Stimulated activated CD8-positive, alpha-beta memory T cell treated with anti-CD3 and anti-CD28 coated beads, Interleukin-15, amount 100 ng/mL, for 4 hours (primary cell): ENCODE measurements around the gene PLXDC2.

Source experiments
- DNase-seq, 2 donors: peaks; one replicate each; pipeline ENCODE4 v3.0.0-alpha.2; 2020; ENCODE audit warnings: low read depth in 2 of 2

The PLXDC2 gene

DNA sequence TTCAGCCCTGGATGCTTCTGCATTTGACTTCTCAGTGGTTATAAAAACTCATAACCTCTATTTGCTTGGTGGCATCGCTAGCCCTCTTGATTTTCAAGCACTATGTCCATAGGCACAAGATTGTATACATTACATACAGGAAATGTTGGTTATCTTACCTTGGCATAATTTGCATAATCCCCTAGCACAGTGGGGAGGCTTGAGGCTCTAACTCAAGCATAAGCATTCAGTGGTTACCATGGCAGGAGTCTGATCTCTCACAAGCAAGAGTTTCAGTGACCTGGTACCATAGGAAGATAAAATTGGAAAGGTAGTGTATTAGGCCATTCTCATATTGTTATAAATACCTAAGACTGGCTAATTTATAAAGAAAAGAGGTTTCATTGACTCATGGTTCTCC, 121.8 kb downstream of the PLXDC2 start:
- no peak for DNase-seq

DNA sequence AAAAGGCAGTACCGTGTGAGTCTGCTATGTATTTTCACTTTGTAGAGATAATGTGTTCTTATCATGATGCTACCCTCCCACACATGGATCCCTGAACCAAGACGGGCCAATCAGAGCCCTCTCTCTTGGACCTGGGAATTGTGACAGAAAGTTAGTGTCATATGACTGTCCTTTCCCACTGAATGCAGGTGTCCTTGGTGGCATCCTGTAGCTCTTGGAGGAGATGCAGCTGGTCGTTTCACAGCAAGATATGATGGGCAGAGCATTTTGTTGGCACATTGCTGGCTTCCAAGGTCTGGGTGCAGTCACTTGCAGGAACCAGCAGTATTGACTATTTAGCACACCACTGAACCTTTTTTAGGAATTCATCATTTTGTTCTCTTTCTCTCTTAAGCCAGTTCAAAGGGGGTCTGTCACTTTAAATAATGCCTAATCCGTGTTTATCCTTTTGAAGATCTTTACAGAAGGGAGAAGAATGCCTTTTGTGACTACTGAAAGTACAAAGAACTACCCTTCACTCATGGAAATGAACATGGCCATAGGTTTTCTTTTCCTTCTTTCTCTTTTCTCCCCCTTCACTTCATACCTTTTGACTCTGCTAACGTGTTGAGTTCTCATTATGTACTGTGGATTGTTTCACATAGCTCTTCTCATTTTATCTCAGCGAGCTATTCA, 125.1 kb downstream of the PLXDC2 start:
- no peak for DNase-seq

DNA sequence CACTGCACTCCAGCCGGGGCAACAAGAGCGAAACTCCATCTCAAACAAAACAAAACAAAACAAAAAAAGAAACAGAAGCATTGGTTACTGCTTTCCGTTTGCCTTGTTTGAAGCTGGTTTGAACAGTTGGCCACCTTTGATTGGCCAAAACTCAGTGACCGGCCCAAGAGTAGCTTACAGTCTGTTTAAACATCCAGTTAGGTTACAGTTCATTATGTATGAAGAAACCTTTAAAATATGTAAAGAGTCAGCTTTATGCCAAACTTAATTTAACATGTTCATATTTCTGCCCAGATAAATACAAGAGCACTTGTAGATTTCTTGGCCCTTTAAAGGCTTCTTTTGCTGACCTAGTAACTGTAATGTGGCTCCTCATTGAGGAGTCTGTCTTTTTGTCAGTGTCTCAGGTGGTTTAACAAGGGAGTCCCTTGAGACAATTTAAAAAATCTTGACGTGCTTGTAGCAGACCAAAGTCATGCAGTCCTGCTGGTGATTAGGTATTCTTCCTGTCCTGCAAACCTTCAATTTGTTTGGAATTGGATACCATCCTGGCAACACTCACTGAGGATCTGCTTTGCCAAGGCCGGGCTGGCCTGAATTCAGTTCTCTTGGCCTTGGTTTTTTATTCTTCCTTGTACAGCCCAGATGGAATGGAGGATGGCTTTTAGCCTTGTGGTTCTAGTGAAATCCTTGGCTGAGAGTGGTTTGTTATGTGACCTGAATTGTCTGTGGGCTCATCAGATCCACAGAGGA, 128.9 kb downstream of the PLXDC2 start:
- no peak for DNase-seq

DNA sequence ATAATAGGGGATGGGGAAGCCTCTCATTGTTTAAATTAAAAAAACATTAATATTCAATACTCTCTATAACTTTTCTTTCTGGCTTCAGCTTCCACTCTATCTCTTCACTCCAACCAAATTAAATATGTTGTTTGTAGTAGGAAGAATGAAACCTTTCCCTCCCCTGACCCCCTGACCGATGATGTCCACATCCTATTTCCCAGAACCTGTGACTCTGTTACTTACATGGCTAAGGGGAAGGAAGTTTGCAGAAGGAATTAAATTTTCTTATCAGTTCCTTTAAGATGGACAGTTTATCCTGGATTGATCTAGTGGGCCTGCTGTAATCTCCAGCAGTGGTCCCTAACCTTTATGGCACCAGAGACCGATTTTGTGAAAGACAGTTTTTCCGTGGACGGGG, 130.0 kb downstream of the PLXDC2 start:
- no peak for DNase-seq

DNA sequence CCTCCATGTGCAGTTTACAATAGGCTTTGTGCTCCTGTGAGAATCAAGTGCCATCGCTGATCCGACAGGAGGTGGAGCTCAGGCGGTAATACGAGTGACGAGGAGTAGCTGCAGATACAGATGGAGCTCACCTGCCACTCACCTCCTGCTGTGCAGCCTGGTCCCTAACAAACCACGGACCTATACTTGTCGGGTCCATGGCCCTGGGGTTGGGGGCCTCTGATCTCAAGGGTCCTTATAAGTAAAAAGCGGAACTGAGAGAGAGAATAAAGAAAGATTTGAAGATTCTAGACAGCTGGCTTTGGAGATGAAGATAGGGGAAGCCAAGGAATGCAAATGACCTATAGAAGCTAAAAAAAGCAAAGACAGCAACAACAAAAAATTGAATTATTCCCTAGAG, 130.6 kb downstream of the PLXDC2 start:
- DNase-seq, result no peak

DNA sequence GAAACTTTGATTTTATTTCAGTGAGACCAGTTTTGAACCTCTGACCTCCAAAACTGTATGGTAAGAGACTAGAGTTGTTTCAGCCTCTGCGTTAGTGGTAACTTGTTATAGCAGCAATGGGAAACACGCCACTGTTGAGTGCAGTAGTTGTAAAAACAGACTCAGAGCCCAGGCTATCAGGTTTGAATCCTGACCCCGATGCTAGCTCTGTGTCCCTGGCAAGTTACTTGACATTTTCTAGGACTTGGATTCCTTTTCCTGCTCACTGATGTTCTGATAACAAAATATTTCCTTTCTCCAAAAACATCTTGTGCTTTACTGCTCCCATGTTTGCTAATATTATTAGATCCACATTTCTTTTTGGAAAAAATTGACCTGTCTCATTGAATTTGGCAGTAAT, 131.0 kb downstream of the PLXDC2 start:
- no peak for DNase-seq

DNA sequence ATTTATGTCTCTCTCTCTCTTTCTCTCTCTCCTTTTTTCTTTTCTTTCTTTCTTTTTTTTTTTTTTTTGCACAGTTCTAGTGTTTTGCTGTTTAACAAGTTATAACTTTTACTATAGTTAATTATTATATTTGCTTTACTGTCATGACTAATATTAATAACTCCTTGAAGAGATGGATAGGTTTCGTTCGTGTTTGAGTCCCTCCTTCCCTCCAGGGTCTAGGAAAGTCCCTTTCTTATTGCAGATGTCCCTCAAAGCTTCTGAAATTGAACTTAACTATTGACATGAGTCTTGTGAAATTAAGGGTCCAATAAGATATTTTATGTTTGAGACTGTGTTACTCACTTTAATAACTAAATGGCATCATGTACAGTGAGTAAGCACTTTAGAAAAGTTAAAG, 131.4 kb downstream of the PLXDC2 start:
- DNase-seq, result no peak

DNA sequence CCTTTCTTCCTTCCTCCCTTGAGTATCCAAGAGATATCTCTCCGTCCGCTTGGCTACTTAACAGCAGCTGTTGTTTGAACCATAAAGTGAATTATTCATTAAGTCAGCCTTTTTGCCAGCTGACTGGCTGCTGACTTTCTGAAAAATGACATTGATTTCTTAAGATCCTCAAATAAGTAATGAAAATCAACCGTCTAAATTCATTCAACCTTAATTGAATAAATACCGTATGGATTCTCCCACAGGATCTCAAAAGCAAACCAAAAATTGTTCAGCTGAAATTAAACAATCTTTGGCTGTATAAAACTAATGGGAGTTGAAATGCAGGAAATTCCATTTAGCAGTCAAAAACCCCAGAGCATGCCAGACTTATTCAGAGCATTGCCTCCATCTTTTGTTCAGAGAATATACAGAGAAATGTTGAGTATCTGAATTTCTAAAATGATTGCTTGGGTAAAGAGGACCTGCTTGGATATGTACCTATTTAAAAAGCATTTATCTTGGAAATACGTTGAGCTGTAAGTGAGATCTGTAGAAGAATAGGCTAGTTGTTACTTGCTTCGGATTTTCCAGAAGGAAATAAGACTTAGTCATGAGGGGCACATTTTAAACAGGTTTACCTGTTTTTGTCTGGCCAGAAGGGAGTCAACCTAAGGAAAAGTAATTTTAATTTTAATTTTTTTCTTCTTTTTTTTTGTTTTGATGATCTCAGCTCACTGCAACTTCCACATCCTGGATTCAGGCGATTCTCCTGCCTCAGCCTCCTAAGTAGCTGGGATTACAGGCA, 136.2 kb downstream of the PLXDC2 start:
- no peak for DNase-seq

DNA sequence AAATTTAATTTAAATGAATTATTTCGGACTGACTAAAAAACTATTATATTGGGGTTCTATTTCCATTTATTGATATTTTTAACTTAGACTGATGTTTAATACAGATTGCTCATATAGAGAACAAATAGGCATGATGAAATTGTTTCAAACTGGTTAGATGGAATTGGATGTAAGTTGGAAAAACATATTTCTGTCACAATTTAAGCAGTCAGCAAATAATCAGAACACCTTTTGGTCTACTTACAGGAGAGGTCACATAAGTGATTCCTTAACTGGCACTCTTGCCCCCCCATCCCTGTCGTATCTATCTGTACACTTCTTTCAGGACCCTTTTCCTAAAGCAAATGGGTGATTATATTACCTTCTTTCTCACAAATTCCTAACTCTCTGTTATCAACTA, 138.4 kb downstream of the PLXDC2 start:
- DNase-seq, result no peak

DNA sequence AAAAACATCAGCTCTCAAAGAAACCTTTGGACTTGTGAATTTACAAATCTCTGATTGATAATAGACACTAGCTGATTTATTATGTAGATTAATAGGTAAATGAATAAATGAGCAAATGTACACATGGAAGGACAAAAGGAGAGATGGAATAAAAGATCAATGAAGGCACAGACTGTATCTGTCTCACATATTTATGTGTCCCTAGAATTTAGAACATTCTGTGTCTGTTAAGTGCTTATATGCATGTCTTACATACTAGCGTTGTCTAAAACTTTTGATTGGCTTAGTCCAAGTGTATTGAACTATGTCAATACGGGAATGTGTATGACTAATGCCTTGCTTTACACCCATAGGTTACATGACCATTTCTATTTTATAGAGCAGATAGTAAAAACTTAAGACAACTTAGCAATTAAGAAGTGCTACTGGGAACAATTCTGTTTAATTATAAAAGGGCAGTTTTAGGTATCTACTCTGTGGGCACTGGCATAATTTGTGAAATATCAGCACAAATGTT, 140.3 kb downstream of the PLXDC2 start:
- DNase-seq, result no peak

DNA sequence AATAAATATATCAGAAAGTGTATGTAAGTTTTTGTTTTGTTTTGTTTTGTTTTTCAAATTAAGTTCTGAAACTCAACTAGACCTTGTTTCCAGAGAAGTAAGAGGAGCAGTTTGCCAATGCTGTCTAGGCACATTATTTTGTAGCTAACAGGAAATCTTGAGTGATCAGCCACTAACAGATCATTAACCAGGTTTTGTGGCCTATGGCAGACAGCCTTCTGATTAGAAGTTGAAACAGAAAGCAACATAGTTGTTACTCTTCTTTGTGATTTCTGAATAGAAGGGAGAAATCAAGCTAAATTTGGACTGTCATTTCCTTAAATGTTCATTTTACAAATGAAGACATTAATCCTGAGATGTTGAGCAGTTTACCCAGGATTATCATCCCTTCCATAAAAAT, 142.6 kb downstream of the PLXDC2 start:
- DNase-seq, result no peak

DNA sequence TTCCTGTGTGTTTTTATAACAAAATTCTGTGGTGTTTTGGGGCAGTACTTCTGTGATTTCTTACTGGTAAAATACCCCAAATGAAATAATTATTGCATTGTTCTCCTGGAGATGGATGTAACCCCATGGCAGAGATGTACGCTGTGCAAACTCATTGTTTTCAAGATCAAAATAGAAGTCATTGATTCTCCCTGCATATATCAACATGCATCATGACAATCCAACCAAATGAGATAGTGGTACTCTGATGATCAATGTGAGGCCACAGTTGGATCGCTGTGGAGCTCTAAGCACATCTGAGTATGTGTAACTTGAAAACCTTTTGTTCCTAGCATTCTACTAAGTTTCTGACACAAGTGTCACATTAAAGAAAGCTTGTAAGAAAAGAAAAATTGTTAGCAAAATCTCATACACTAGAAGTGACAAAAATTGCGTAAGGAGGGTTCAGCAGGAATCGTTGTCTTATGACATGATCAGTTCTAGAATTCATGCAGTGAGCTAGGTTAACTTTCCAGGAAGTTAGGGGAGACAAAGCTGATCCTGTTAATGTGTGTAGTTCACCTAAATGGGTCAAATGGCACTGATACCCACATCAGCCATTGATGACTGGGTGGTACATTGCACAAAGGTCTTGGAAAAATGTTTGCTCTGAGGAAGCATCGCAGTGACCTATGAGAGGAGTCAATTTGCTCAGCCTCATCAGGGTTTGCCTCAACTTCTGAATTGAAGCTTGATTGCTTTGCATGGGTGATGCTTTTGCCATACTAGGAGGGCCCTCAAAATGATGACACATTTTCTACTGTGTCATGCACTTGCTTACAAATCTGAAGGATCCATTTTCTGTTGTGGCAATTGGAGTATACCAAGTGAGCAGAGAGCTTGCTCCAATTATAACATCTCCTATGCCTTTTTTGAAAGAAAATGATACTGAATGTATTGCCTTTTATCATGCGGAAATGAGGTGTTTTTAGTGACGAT, 145.1 kb downstream of the PLXDC2 start:
- no peak for DNase-seq

DNA sequence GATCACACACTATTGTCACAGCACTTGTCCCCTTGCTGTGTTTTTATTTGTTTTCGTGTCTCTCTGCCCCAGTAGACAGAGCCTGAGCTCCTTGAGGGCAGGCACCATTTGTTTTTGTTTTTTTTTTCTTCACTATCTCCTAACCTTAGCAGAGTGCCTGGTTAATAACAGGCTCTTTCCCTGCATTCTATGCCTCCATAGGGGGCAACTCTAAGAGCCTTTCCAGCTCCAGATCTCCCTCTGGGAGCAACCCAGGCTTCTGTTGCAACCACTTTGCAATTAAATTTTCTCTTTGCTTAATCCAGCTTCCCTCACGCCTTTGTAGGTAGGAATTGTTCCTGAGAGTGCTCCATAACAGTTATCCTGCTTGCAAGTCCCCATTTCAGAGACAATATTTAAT, 148.4 kb downstream of the PLXDC2 start:
- DNase-seq, result no peak

DNA sequence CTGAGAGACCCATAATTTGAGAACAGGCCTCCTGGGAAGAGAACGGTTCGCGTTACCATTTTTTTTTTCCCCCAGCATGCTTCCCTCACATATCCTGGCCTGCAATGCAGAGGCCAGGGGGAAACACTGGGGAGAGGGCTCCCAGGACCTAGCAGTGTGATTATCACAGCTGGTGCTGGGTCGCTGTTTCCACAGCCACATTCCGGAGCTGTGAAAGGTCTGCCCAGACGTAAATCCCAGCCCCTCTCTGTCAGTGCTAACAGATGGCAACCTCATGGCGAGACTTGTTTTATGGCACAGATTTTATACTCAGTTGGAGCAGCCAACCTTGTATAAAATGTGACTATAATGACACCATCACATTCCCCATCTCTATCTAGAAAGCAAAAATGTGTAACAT, 150.5 kb downstream of the PLXDC2 start:
- DNase-seq, result no peak

DNA sequence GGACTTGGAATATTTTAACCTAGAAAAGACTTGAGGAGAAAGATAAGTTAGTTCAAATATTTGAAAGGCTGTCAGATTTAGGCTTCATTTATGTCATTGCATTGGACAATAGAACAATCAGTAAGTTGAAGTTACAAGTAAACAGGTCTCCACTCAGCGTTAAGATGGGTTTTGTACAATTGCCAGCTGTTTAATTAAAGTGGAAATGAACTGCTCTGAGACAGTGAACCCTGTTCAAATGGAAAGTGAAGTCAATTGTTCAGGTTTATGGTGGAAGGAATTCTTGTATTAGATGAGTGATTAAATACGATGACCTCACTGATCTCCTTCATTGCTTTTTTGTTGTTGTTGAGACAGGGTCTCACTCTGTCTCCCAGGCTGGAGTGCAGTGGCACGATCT, 151.7 kb downstream of the PLXDC2 start:
- no peak for DNase-seq

DNA sequence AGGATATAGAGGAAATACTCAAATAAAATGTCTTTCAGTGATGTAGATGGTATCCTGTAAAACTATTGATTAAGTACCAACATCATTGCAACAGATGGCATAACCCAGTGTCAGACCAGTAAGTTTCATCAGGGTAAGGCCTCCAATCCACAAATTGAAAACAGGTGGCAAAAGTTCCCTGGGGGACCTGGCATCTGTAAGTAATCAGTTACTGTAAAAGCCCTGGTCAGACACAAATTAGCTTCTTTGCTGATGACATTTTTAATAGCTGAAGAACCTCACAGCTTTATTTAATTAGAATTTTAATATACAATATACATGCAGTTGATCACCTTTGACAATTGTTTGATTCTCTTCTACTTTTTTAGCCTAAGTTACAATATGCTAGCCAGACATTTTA, 152.5 kb downstream of the PLXDC2 start:
- DNase-seq, result no peak

DNA sequence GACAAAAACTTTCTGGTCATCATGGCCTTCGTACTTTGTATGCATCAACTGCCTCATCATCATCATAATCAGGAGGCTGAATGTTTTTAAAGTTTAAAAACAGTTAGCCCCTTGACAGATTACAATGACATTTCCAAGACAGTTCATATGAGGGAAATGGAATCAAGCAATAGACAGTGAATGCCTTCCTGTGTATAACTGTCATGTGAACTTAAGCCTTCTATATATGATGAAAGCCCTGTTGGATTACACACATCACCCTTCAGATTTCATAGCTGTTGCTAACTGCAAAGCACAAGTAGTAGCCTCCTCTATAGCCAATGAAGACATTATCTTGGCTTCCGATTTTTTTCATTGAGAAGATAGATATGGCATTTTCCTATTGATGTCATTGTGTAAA, 154.0 kb downstream of the PLXDC2 start:
- DNase-seq, result no peak

DNA sequence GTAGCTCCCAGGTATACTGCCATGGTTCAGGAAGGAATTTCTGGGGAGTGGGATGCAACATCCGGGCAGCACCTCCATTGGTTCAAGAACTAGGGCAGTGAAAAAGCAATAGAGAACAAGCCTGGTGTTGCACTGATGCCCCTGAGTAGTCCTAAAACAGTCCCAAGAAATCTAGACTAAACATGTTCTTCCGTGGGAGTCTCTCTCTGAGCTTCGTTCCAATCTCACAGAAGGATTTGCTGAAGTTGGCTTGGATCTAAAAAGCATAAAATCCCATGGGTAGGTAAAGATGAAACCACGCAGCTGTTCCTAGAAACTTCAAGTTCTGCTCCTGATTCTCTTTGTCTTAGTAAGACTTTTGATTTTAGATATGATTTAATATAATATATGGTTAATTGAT, 154.5 kb downstream of the PLXDC2 start:
- no peak for DNase-seq

DNA sequence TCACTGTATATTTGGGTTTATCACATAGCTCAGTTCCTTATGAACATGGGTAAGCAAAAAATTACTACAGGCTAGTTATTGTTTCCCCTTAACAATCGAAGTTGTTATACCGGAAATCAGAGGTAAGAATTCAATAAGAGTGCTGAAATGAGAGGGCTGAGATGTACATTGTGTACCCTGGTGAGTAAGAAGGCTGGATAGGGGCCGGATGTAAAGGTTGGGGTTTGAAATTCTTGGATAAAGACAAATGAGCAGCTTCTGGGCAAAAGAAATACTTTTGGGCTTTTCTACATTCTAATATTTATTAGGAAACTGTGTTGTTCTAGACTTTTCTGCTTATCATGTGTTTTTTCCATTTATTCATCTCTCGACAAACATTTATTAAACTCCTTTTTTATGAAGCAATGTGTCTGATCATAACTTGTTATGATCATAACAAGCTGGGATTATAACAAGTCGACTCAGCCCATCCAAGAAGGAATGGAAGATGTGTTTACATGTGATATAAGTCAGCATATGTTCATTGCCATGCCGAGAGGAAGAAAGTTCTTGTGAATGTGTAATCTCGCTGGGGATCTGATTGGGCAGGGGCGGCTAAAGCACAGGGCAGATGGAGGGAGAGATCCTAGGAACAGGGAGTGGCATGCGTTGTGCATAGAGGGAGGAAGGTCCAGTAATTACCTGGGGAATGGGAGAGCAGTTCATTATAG, 155.3 kb downstream of the PLXDC2 start:
- no peak for DNase-seq

DNA sequence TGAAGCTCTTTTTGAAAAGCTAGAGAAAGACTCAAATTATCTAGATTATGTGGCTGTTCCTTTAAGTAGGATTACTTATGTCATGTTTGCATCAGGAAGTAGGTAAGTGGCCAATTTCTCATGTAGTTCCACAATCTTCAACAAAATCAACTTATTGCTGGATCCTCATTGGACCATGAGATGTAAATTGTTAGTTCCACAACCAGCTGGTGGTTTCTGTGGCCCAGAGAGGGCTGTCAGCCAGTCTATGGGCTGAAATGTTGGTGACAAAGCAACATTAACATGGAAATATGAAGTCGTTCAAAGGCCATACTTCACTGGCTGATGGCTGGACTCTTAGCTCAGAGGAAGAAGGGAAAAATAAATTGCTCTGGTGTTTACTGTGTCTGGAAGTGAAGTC, 157.9 kb downstream of the PLXDC2 start:
- DNase-seq, result no peak

DNA sequence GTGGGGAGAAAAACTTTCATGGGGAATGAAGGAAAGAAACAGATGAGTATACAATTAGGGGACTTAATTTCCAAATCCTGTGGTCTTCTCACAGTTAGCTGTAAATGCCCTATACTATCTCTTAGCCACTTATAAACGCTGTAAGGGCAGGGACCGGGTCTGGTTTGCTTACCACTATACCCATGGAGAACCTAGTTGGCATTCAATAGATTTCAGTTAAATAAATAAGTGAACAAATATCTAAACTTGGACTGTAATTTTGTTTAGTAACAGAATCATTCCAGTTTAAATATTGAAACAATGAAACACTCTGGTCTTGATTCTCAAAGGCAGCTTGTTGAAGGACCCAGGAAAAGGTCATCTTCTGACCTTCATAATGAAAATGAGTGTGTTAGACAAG, 158.3 kb downstream of the PLXDC2 start:
- DNase-seq, result no peak
